Motor neuron (in vitro differentiated cells): ENCODE results near the gene HOXA2. TPM values are rescaled to one million over a fixed set of nuclear protein-coding genes. Genes with fewer than 3 reads are reported as not detected.

Source experiments
- ATAC-seq, 8 experiments: fragments of 200-7000 bp; cut with Tn5 transposase; replicated peaks in 6 of 8; 2 replicates each; pipeline ENCODE4 v1.8.0; 2021; ENCODE audit warnings: mild to moderate bottlenecking in 8 of 8, moderate library complexity in 8 of 8
- H3K27ac ChIP-seq, 2 donors: fragments of 250-450 bp; sonication (Bioruptor Pico); 2 replicates each; pipeline ENCODE4 v1.9.0; 2021; ENCODE audit warnings: antibody characterized with exemption in 2 of 2, mild to moderate bottlenecking in 2 of 2, moderate library complexity in 1 of 2
- H3K4me1 ChIP-seq, 2 donors: fragments of 250-450 bp; sonication (Bioruptor Pico); replicated peaks in 1 of 2; 2 replicates each; pipeline ENCODE4 v1.6.1; 2021; ENCODE audit warnings: antibody characterized with exemption in 2 of 2, mild to moderate bottlenecking in 2 of 2, moderate library complexity in 1 of 2
- H3K4me3 ChIP-seq, 5 donors: fragments of 250-450 bp; sonication (Bioruptor Pico); 2 replicates each; pipeline ENCODE4 v1.9.0; 2021; ENCODE audit warnings: antibody characterized with exemption in 5 of 5, mild to moderate bottlenecking in 5 of 5, moderate library complexity in 4 of 5
- WGBS, 10 experiments: fragments of 450-650 bp; shearing (Covaris generic); methylation state at CpG; one replicate each; pipeline ENCODE4 v1.0.0; 2022; 5-methylcytosine and 5-hydroxymethylcytosine counted together
- in situ Hi-C, 9 experiments: fragments of 400-800 bp; cut with MboI; loops; one replicate each; pipeline ENCODE4 v1.15.0; 2021; ENCODE audit warnings: low sequenced_read_pairs in 9 of 9, low pct_unique_long_range_greater_than_20kb in 2 of 9; ENCODE audit not compliant: unreplicated experiment in 9 of 9
- total RNA-seq, 8 experiments: library from RNA; unstranded; fragments of 300-600 nt; gene quantifications; 2 replicates each; pipeline versions ENCODE4 v1.2.3 to v1.2.4, GENCODE V29; 2022

Gene HOXA2
- total RNA-seq, 8 experiments from 2014 or later = 0.31 to 23.0 (median 10.9) TPM

DNA sequence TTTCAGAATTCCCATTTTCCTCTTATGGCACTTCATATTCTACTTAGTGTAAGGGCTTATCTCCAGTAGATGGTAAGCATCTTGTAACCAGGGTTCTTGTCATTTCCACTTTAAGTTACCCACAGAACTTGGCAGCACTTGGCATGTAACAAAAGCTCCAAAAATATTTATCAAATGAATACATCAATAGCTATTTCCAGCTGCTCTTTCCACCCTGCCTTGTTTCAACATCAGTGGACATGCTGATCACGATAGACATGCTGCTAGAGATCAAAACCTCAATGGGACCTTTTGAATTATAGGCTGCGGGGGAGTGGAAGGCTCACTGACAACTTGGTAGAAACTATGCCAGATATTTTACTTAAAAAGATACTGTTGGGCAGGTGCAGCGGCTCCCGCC is 39.5 kb downstream of the HOXA2 start:
- 66 to 100% (median 95%) methylated on average over 1 to 4 of the region's 4 CpGs; no CpG with 5 or more reads in 3 of the 10 experiments for WGBS, 10 experiments
- no peak for ATAC-seq
- in situ Hi-C loops = no loop called here
- Histone ChIP-seq H3K4me3 (no peak overlapping the region), H3K27ac (no peak overlapping the region), H3K4me1 (peaks cover 3 to 5% of the 10 kb centered on the region in 2 donors)

- Histone ChIP-seq H3K4me3 (no peak overlapping the region), H3K4me1 (peaks cover 8 to 9% of the 10 kb centered on the region in 2 donors), H3K27ac (no peak overlapping the region)
- in situ Hi-C loops = no loop called here
- 33 to 100% (median 40%) methylated on average over 1 to 3 of the region's 3 CpGs; no CpG with 5 or more reads in 2 of the 10 experiments for WGBS, 10 experiments
- ATAC-seq = peak in 4 of 8 experiments; percentile 26 to 38 (median 30)
Observed at GRCh38 chr7:27053153-27053552, 49.3 kb downstream of the HOXA2 start.

DNA sequence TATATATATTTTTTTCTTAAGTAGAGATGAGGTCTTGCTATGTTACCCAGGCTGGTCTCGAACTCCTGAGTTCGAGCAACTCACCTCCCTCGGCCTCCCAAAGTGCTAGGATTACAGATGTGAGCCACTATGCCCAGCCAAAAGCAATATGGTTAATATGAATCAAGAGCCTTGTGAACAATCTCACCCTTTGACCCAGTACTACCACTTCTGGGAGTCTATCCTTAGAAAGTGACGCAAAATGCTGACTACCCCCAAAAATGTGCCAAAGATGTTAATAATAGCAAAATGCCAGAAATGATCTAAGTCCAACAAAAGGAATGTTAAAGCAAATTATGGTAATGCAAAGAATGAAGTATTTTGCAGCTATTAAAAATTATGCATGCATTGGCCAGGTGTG is 51.0 kb downstream of the HOXA2 start:
- ATAC-seq = no peak
- in situ Hi-C loops = no loop called here
- H3K27ac ChIP-seq = no peak overlapping the region
- peaks cover 8 to 9% of the 10 kb centered on the region in 2 donors for H3K4me1 ChIP-seq
- 61 to 100% (median 93%) methylated on average over 1 to 4 of the region's 4 CpGs; no CpG with 5 or more reads in 2 of the 10 experiments for WGBS, 10 experiments
- H3K4me3 ChIP-seq = no peak overlapping the region

Other genes with a start within 250 kb of the HOXA2 start
- gene SKAP2, start 238.1 kb downstream of the HOXA2 start, total RNA-seq = 10 to 100 TPM; 34.0 to 91.7 (median 49.4) TPM
- gene HOXA1, start 6.7 kb downstream of the HOXA2 start, total RNA-seq = 10 to 100 TPM in 5 of 8 experiments, 1 to 10 TPM in 3; 2.7 to 44.5 (median 14.4) TPM
- gene HOXA4, start 28.1 kb upstream of the HOXA2 start, total RNA-seq = 10 to 100 TPM in 6 of 8 experiments, 1 to 10 TPM in 2; 1.1 to 31.6 (median 15.0) TPM
- gene HOXA5, start 41.0 kb upstream of the HOXA2 start, total RNA-seq = 100 to 1,000 TPM in 2 of 8 experiments, 10 to 100 TPM in 5, 1 to 10 TPM in 1; 10.0 to 121 (median 73.0) TPM
- gene HOXA6, start 45.1 kb upstream of the HOXA2 start, total RNA-seq = 10 to 100 TPM in 6 of 8 experiments, 1 to 10 TPM in 2; 4.4 to 52.8 (median 23.7) TPM
- 10 to 100 TPM in 6 of 8 experiments, 1 to 10 TPM in 2; 1.4 to 38.6 (median 18.7) TPM for gene HOXA3, start 49.9 kb upstream of the HOXA2 start, total RNA-seq
- gene HOXA7, start 54.0 kb upstream of the HOXA2 start, total RNA-seq = 10 to 100 TPM in 5 of 8 experiments, 1 to 10 TPM in 3; 4.2 to 20.0 (median 12.2) TPM
- 10 to 100 TPM in 3 of 8 experiments, 1 to 10 TPM in 5; 1.3 to 95.2 (median 2.5) TPM for gene HOXA9, start 62.9 kb upstream of the HOXA2 start, total RNA-seq
- gene HOXA10, start 71.6 kb upstream of the HOXA2 start, total RNA-seq = 10 to 100 TPM in 3 of 8 experiments, 1 to 10 TPM in 2, under 1 TPM in 2, not detected in 1; 0.05 to 57.7 (median 2.6) TPM
- gene HOXA11, start 82.5 kb upstream of the HOXA2 start, total RNA-seq = 1 to 10 TPM in 3 of 8 experiments, under 1 TPM in 4, not detected in 1; 0.05 to 5.7 (median 0.43) TPM
- 1 to 10 TPM in 1 of 8 experiments, under 1 TPM in 4, not detected in 3; 0.09 to 2.4 (median 0.18) TPM for gene HOXA13, start 97.4 kb upstream of the HOXA2 start, total RNA-seq
- under 1 TPM in 6 of 8 experiments, not detected in 2; 0.05 to 0.85 (median 0.21) TPM for gene EVX1, start 140.1 kb upstream of the HOXA2 start, total RNA-seq